HepG2 (cell line): ENCODE results near the gene NEMP2. TPM values are rescaled to one million over a fixed set of nuclear protein-coding genes. Genes with fewer than 3 reads are reported as not detected.
A peak's percentile ranks its signal among the peaks of the same experiment; 100 is the strongest.

Source experiments
- KDM5B ChIP-seq: sonication (generic); formaldehyde crosslinking; IDR thresholded peaks from 2 replicates; pipeline ENCODE4 v1.4.0; 2020; ENCODE audit warnings: missing genetic modification reagents, mild to moderate bottlenecking, borderline replicate concordance
- MAZ ChIP-seq, 2 experiments: sonication (generic) in 1 of 2; formaldehyde crosslinking in 1 of 2; IDR thresholded peaks; 2 replicates each; pipeline versions ENCODE4 v1.5.0 to v1.6.1; 2012 to 2020; ENCODE audit warnings: low read depth in 2 of 2, mild to moderate bottlenecking in 2 of 2, borderline replicate concordance in 1 of 2, improper control_type of control experiment in 1 of 2, low read length in 1 of 2, missing genetic modification reagents in 1 of 2, moderate library complexity in 1 of 2
- MXD4 ChIP-seq: IDR thresholded peaks from 2 replicates; pipeline ENCODE4 v1.6.1; 2016; ENCODE audit warnings: mild to moderate bottlenecking, missing biosample characterization, missing genetic modification reagents
- PHF20 ChIP-seq: sonication (generic); formaldehyde crosslinking; IDR thresholded peaks from 2 replicates; pipeline ENCODE4 v1.5.0; 2020; ENCODE audit warnings: mild to moderate bottlenecking, missing genetic modification reagents
- SNAI1 ChIP-seq: sonication (generic); formaldehyde crosslinking; IDR thresholded peaks from 2 replicates; pipeline ENCODE4 v1.5.0; 2020; ENCODE audit warnings: mild to moderate bottlenecking, missing genetic modification reagents, borderline replicate concordance
- ZNF326 ChIP-seq: sonication (generic); formaldehyde crosslinking; IDR thresholded peaks from 2 replicates; pipeline ENCODE4 v1.4.0; 2020; ENCODE audit warnings: missing genetic modification reagents, borderline replicate concordance
- ZNF33A ChIP-seq: sonication (generic); formaldehyde crosslinking; IDR thresholded peaks from 2 replicates; pipeline ENCODE4 v1.5.1; 2020; ENCODE audit warnings: missing genetic modification reagents, mild to moderate bottlenecking, moderate library complexity, borderline replicate concordance
- ZNF510 ChIP-seq: sonication (generic); formaldehyde crosslinking; IDR thresholded peaks from 2 replicates; pipeline ENCODE4 v1.4.0; 2020; ENCODE audit warnings: low read depth, mild to moderate bottlenecking, missing genetic modification reagents
- ZNF562 ChIP-seq: sonication (generic); formaldehyde crosslinking; IDR thresholded peaks from 2 replicates; pipeline ENCODE4 v1.8.0; 2022; ENCODE audit warnings: missing genetic modification reagents, borderline replicate concordance
- ZNF724P ChIP-seq: sonication (generic); formaldehyde crosslinking; IDR thresholded peaks from 2 replicates; pipeline ENCODE4 v1.8.0; 2022; ENCODE audit warnings: missing genetic modification reagents, borderline replicate concordance
- polyA plus RNA-seq, 8 experiments: library from polyadenylated mRNA; depleted of rRNA in 3 of 8; stranded (reverse) in 7 of 8; unstranded in 1 of 8; fragments of >200 nt; fragmentation: Illumina TruSeq in 4 of 8; extraction: Trizol in 4 of 8; gene quantifications; 2 replicates each; pipeline versions ENCODE4 v1.2.1 to v1.2.3, GENCODE V29; 2011 to 2016; ENCODE audit warnings: low read depth in 4 of 8, missing spikeins in 1 of 8, mixed read lengths in 1 of 8; ENCODE audit not compliant: insufficient read depth in 1 of 8
- total RNA-seq, 5 experiments: library from RNA; depleted of rRNA; stranded (reverse); fragments of >200 nt; fragmentation: Illumina TruSeq; extraction: Trizol; gene quantifications; 2 replicates each; pipeline ENCODE4 v1.2.3, GENCODE V29; 2016; ENCODE audit warnings: low read depth in 1 of 5
- TF ChIP-seq, protein P1 (sequence below): sonication (generic); formaldehyde crosslinking; IDR thresholded peaks from one replicate; pipeline ENCODE4 v1.5.1; 2020; ENCODE audit warnings: mild to moderate bottlenecking, missing genetic modification reagents; ENCODE audit errors: not compliant biosample characterization
- TF ChIP-seq, protein P2 (sequence below): sonication (generic); formaldehyde crosslinking; IDR thresholded peaks from 2 replicates; pipeline ENCODE4 v1.8.1; 2022; ENCODE audit warnings: mild to moderate bottlenecking, missing genetic modification reagents
- TF ChIP-seq, protein P3 (sequence below): IDR thresholded peaks from 2 replicates; pipeline ENCODE4 v1.4.0; 2020; ENCODE audit warnings: mild to moderate bottlenecking, missing genetic modification reagents

NEMP2 gene
- total and polyA plus RNA-seq, 2 of the 13 experiments (the other 11 are each of a cell fraction or from before 2014, with no cell fraction given), result 2.4 to 9.8 TPM

DNA sequence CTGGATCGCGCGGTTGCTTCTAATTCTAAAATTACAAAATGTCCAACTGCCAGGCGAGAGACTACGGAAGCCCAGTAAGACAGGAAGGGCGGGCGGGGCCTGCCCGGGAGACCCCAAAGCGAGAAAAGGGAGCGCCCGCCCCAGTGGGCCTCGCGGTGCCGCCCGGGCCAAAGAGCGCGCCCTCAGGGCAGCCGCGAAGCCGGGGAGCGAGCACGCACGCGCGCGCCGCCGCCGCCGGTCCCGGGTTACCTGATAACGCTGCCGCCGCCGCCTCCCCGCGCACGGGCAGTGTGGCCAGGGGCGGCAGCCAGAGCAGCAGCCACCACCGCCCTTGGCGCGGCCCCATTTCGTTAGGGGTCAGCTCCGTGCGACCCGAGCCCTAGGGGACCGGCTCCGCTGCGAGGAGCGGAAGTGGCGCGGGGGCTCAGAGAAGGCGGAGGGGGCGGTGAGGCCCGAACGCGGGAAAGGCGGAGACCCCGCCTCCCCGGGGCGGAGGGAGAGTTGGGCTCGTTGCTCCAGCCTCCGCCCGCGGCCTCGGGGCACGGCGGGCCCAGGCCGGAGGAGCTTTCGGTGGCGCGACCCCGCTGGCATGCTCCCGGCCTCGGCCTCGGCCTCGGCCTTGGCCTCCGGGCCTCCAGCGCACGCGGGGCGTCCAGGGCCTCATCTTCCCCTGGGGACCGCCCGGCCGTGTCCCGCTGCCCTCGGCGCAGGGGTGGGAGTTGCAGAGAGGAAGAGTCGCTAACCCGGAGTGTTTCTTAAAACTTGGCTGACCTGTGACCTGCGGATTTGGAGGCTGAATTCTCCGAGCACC lies at the start of gene NEMP2 (continued):
- TF ChIP-seq, protein P1, sequence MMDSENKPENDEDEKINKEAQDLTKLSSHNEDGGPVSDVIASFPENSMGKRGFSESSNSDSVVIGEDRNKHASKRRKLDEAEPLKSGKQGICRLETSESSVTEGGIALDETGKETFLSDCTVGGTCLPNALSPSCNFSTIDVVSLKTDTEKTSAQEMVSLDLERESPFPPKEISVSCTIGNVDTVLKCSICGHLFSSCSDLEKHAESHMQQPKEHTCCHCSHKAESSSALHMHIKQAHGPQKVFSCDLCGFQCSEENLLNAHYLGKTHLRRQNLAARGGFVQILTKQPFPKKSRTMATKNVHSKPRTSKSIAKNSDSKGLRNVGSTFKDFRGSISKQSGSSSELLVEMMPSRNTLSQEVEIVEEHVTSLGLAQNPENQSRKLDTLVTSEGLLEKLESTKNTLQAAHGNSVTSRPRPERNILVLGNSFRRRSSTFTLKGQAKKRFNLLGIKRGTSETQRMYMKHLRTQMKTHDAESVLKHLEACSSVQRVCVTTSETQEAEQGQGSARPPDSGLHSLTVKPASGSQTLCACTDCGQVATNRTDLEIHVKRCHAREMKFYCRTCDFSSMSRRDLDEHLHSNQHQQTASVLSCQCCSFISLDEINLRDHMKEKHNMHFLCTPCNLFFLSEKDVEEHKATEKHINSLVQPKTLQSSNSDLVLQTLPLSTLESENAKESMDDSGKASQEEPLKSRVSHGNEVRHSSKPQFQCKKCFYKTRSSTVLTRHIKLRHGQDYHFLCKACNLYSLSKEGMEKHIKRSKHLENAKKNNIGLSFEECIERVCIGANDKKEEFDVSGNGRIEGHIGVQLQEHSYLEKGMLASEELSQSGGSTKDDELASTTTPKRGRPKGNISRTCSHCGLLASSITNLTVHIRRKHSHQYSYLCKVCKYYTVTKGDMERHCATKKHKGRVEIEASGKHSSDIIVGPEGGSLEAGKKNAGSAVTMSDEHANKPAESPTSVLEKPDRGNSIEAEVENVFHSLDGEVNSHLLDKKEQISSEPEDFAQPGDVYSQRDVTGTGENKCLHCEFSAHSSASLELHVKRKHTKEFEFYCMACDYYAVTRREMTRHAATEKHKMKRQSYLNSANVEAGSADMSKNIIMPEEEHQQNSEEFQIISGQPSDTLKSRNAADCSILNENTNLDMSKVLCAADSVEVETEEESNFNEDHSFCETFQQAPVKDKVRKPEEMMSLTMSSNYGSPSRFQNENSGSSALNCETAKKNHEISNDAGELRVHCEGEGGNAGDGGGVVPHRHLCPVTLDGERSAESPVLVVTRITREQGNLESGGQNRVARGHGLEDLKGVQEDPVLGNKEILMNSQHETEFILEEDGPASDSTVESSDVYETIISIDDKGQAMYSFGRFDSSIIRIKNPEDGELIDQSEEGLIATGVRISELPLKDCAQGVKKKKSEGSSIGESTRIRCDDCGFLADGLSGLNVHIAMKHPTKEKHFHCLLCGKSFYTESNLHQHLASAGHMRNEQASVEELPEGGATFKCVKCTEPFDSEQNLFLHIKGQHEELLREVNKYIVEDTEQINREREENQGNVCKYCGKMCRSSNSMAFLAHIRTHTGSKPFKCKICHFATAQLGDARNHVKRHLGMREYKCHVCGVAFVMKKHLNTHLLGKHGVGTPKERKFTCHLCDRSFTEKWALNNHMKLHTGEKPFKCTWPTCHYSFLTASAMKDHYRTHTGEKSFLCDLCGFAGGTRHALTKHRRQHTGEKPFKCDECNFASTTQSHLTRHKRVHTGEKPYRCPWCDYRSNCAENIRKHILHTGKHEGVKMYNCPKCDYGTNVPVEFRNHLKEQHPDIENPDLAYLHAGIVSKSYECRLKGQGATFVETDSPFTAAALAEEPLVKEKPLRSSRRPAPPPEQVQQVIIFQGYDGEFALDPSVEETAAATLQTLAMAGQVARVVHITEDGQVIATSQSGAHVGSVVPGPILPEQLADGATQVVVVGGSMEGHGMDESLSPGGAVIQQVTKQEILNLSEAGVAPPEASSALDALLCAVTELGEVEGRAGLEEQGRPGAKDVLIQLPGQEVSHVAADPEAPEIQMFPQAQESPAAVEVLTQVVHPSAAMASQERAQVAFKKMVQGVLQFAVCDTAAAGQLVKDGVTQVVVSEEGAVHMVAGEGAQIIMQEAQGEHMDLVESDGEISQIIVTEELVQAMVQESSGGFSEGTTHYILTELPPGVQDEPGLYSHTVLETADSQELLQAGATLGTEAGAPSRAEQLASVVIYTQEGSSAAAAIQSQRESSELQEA (CRISPR knock-in tag), result peak; percentile 98
- TF ChIP-seq SNAI1 (CRISPR knock-in tag) (no peak), ZNF724P (CRISPR knock-in tag) (peak; percentile 97), ZNF33A (CRISPR knock-in tag) (peak; percentile 81), MXD4 (peak; percentile 96), PHF20 (CRISPR knock-in tag) (peak; percentile 73), MAZ (IDR thresholded peaks at IDR 0.05; ENCODE audit: borderline replicate concordance, low read depth, low read length) (peak; percentile 55), MAZ (CRISPR knock-in tag; IDR thresholded peaks at IDR 0.05; ENCODE audit: low read depth) (peak; percentile 99), ZNF326 (CRISPR knock-in tag) (no peak), ZNF562 (CRISPR knock-in tag) (peak; percentile 89), KDM5B (CRISPR knock-in tag) (peak; percentile 99), ZNF510 (no peak; the same call in 1 of the 2 replicates)
- TF ChIP-seq, protein P2, sequence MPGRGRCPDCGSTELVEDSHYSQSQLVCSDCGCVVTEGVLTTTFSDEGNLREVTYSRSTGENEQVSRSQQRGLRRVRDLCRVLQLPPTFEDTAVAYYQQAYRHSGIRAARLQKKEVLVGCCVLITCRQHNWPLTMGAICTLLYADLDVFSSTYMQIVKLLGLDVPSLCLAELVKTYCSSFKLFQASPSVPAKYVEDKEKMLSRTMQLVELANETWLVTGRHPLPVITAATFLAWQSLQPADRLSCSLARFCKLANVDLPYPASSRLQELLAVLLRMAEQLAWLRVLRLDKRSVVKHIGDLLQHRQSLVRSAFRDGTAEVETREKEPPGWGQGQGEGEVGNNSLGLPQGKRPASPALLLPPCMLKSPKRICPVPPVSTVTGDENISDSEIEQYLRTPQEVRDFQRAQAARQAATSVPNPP (CRISPR knock-in tag), result peak; percentile 96
- TF ChIP-seq, protein P3, sequence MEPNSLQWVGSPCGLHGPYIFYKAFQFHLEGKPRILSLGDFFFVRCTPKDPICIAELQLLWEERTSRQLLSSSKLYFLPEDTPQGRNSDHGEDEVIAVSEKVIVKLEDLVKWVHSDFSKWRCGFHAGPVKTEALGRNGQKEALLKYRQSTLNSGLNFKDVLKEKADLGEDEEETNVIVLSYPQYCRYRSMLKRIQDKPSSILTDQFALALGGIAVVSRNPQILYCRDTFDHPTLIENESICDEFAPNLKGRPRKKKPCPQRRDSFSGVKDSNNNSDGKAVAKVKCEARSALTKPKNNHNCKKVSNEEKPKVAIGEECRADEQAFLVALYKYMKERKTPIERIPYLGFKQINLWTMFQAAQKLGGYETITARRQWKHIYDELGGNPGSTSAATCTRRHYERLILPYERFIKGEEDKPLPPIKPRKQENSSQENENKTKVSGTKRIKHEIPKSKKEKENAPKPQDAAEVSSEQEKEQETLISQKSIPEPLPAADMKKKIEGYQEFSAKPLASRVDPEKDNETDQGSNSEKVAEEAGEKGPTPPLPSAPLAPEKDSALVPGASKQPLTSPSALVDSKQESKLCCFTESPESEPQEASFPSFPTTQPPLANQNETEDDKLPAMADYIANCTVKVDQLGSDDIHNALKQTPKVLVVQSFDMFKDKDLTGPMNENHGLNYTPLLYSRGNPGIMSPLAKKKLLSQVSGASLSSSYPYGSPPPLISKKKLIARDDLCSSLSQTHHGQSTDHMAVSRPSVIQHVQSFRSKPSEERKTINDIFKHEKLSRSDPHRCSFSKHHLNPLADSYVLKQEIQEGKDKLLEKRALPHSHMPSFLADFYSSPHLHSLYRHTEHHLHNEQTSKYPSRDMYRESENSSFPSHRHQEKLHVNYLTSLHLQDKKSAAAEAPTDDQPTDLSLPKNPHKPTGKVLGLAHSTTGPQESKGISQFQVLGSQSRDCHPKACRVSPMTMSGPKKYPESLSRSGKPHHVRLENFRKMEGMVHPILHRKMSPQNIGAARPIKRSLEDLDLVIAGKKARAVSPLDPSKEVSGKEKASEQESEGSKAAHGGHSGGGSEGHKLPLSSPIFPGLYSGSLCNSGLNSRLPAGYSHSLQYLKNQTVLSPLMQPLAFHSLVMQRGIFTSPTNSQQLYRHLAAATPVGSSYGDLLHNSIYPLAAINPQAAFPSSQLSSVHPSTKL (CRISPR knock-in tag), result peak; percentile 77
